Measurements from ENCODE around the gene ITGB3.
"Not testable (repeated sequence)": the region's sequence is repeated elsewhere in the genome, so short reads cannot be mapped to it uniquely, and the experiment has no call there.

ITGB3 gene

GRCh38 chr17:47250855-47251254 lies 2.8 kb upstream of the ITGB3 start:
- DNase-seq: no peak

GRCh38 chr17:47251421-47251940 lies 2.1 kb upstream of the ITGB3 start:
- DNase-seq: no peak

- DNase-seq: no peak
Observed at GRCh38 chr17:47252209-47252608, 1.4 kb upstream of the ITGB3 start.

GRCh38 chr17:47252766-47253512 lies 688 bp upstream of the ITGB3 start:
- no peak for DNase-seq

- no peak for DNase-seq
Observed at GRCh38 chr17:47254403-47254943, 846 bp downstream of the ITGB3 start.

GRCh38 chr17:47257651-47258339 lies 4.2 kb downstream of the ITGB3 start:
- DNase-seq: no peak

GRCh38 chr17:47262586-47262985 lies 9.0 kb downstream of the ITGB3 start:
- DNase-seq: no peak

GRCh38 chr17:47264166-47264565 lies 10.5 kb downstream of the ITGB3 start:
- no peak for DNase-seq

- no peak for DNase-seq
Observed at GRCh38 chr17:47265983-47266541, 12.4 kb downstream of the ITGB3 start.

- DNase-seq: no peak
Observed at GRCh38 chr17:47266782-47267181, 13.2 kb downstream of the ITGB3 start.

GRCh38 chr17:47267354-47267828 lies 13.8 kb downstream of the ITGB3 start:
- DNase-seq: no peak

- not testable (repeated sequence) for DNase-seq
Observed at GRCh38 chr17:47268964-47269363, 15.3 kb downstream of the ITGB3 start.

GRCh38 chr17:47269561-47270280 lies 16.1 kb downstream of the ITGB3 start:
- not testable (repeated sequence) for DNase-seq

- no peak for DNase-seq
Observed at GRCh38 chr17:47270946-47271705, 17.5 kb downstream of the ITGB3 start.

- no peak for DNase-seq
Observed at GRCh38 chr17:47272491-47272890, 18.9 kb downstream of the ITGB3 start.

- DNase-seq: no peak
Observed at GRCh38 chr17:47273245-47273644, 19.6 kb downstream of the ITGB3 start.

GRCh38 chr17:47274319-47275069 lies 20.9 kb downstream of the ITGB3 start:
- DNase-seq: no peak

GRCh38 chr17:47275245-47275984 lies 21.8 kb downstream of the ITGB3 start:
- no peak for DNase-seq

GRCh38 chr17:47276444-47276843 lies 22.8 kb downstream of the ITGB3 start:
- no peak for DNase-seq

- no peak for DNase-seq
Observed at GRCh38 chr17:47276868-47277267, 23.2 kb downstream of the ITGB3 start.

GRCh38 chr17:47277921-47278320 lies 24.3 kb downstream of the ITGB3 start:
- no peak for DNase-seq
